D341Med (cell line): ENCODE measurements around the gene ANK3.
A peak's percentile ranks its signal among the peaks of the same experiment; 100 is the strongest.

ENCODE experiments used
- DNase-seq: peaks from one replicate; pipeline ENCODE4 v3.0.0; 2012; ENCODE audit warnings: low spot score

ANK3 gene

GRCh38 chr10:60343254-60343653, 46.4 kb downstream of the ANK3 start:
- DNase-seq = no peak

- DNase-seq = no peak
These were observed 47.7 kb downstream of the ANK3 start for GRCh38 chr10:60341969-60342368.

- no peak for DNase-seq
These were observed 48.7 kb downstream of the ANK3 start for GRCh38 chr10:60340973-60341372.

- no peak for DNase-seq
These were observed 49.9 kb downstream of the ANK3 start for GRCh38 chr10:60339757-60340156.

- DNase-seq = no peak
These were observed 50.9 kb downstream of the ANK3 start for GRCh38 chr10:60338786-60339185.

- no peak for DNase-seq
These were observed 51.6 kb downstream of the ANK3 start for GRCh38 chr10:60338002-60338564.

GRCh38 chr10:60336901-60337630, 52.6 kb downstream of the ANK3 start:
- DNase-seq = no peak

- DNase-seq = peak; percentile 52
These were observed 54.0 kb downstream of the ANK3 start for GRCh38 chr10:60335708-60336107.

GRCh38 chr10:60334991-60335390, 54.7 kb downstream of the ANK3 start:
- DNase-seq = no peak

GRCh38 chr10:60332371-60332770, 57.3 kb downstream of the ANK3 start:
- DNase-seq = no peak

- no peak for DNase-seq
These were observed 57.8 kb downstream of the ANK3 start for GRCh38 chr10:60331886-60332285.

- DNase-seq = no peak
These were observed 66.5 kb downstream of the ANK3 start for GRCh38 chr10:60323162-60323561.

- DNase-seq = no peak
These were observed 69.0 kb downstream of the ANK3 start for GRCh38 chr10:60320666-60321065.

- no peak for DNase-seq
These were observed 73.6 kb downstream of the ANK3 start for GRCh38 chr10:60316029-60316428.

GRCh38 chr10:60315311-60315710, 74.4 kb downstream of the ANK3 start:
- no peak for DNase-seq

- no peak for DNase-seq
These were observed 75.4 kb downstream of the ANK3 start for GRCh38 chr10:60314069-60314940.

GRCh38 chr10:60313589-60313952, 76.1 kb downstream of the ANK3 start:
- DNase-seq = no peak

- no peak for DNase-seq
These were observed 76.7 kb downstream of the ANK3 start for GRCh38 chr10:60312818-60313588.

GRCh38 chr10:60311821-60312220, 77.9 kb downstream of the ANK3 start:
- no peak for DNase-seq

GRCh38 chr10:60310740-60311139, 78.9 kb downstream of the ANK3 start:
- DNase-seq = no peak

- DNase-seq = no peak
These were observed 79.8 kb downstream of the ANK3 start for GRCh38 chr10:60309891-60310290.

- DNase-seq = no peak
These were observed 80.3 kb downstream of the ANK3 start for GRCh38 chr10:60309371-60309770.
